GM21447 (cell line): Measurements from ENCODE around the gene RPEL1.
"Not testable (repeated sequence)": the region's sequence is repeated elsewhere in the genome, so short reads cannot be mapped to it uniquely, and the experiment has no call there.

ENCODE experiments used
- ATAC-seq: cut with Tn5 transposase; IDR thresholded peaks from one replicate; pipeline ENCODE4 v1.9.1; 2021; ENCODE audit not compliant: unreplicated experiment

Gene RPEL1

GRCh38 chr10:103232772-103233488 is 12.8 kb upstream of the RPEL1 start:
- no peak for ATAC-seq

GRCh38 chr10:103235775-103236174 is 9.9 kb upstream of the RPEL1 start:
- no peak for ATAC-seq

GRCh38 chr10:103238506-103239252 is 7.0 kb upstream of the RPEL1 start:
- ATAC-seq = no peak

- no peak for ATAC-seq
Observed at GRCh38 chr10:103241262-103242011, 4.2 kb upstream of the RPEL1 start.

- no peak for ATAC-seq
Observed at GRCh38 chr10:103244666-103245271, 918 bp upstream of the RPEL1 start.

- ATAC-seq = no peak
Observed at GRCh38 chr10:103246324-103246723, 637 bp downstream of the RPEL1 start.

- no peak for ATAC-seq
Observed at GRCh38 chr10:103254113-103254512, 8.4 kb downstream of the RPEL1 start.

- no peak for ATAC-seq
Observed at GRCh38 chr10:103254538-103255325, 9.0 kb downstream of the RPEL1 start.

- no peak for ATAC-seq
Observed at GRCh38 chr10:103256613-103257012, 10.9 kb downstream of the RPEL1 start.

- no peak for ATAC-seq
Observed at GRCh38 chr10:103257812-103258211, 12.1 kb downstream of the RPEL1 start.

GRCh38 chr10:103258928-103259327 is 13.2 kb downstream of the RPEL1 start:
- not testable (repeated sequence) for ATAC-seq

GRCh38 chr10:103259989-103260388 is 14.3 kb downstream of the RPEL1 start:
- ATAC-seq = no peak

GRCh38 chr10:103262229-103262628 is 16.5 kb downstream of the RPEL1 start:
- ATAC-seq = no peak

GRCh38 chr10:103265717-103266329 is 20.1 kb downstream of the RPEL1 start:
- no peak for ATAC-seq

- ATAC-seq = no peak
Observed at GRCh38 chr10:103273041-103273441, 27.4 kb downstream of the RPEL1 start.

GRCh38 chr10:103276251-103276895 is 30.7 kb downstream of the RPEL1 start:
- no peak for ATAC-seq

GRCh38 chr10:103276896-103277712 is 31.4 kb downstream of the RPEL1 start, which contains the start of gene INA:
INA (plus strand) TSS chr10:103277138; CDS start chr10:103277212, 74 bp downstream.
- no peak for ATAC-seq

- no peak for ATAC-seq
Observed at GRCh38 chr10:103277713-103278536, 32.2 kb downstream of the RPEL1 start.
